Kidney epithelial cell (primary cell): ENCODE measurements around the gene ACTRT3. TPM values are rescaled to one million over a fixed set of nuclear protein-coding genes. Genes with fewer than 3 reads are reported as not detected.
A peak's percentile ranks its signal among the peaks of the same experiment; 100 is the strongest.

ENCODE experiments used
- DNase-seq: peaks from one replicate; pipeline ENCODE4 v3.0.0-alpha.2; 2010; ENCODE audit warnings: low read depth
- H3K27me3 ChIP-seq: 2 replicates; pipeline ENCODE4 v1.6.0; 2011; ENCODE audit warnings: low read length; ENCODE audit not compliant: control insufficient read depth, insufficient read depth
- H3K36me3 ChIP-seq: 2 replicates; pipeline ENCODE4 v1.5.1; 2011; ENCODE audit warnings: low read length; ENCODE audit not compliant: control insufficient read depth, insufficient read depth
- H3K4me3 ChIP-seq: 2 replicates; pipeline ENCODE4 v1.5.1; 2011; ENCODE audit warnings: low read depth, mild to moderate bottlenecking, control low read depth, low read length
- CTCF ChIP-seq: IDR thresholded peaks from 2 replicates; pipeline ENCODE4 v1.5.1; 2011; ENCODE audit warnings: mild to moderate bottlenecking, moderate library complexity, low read length, control low read depth, inconsistent platforms; ENCODE audit not compliant: insufficient read depth, poor library complexity, severe bottlenecking
- total RNA-seq: library from RNA; depleted of rRNA; stranded (reverse); fragments of >200 nt; gene quantifications from 2 replicates; pipeline ENCODE4 v1.2.3, GENCODE V29; 2015

ACTRT3 gene
- total RNA-seq, 1 donor from 2014 or later, result 3.8 TPM

- DNase-seq, result peak; percentile 50
- TF ChIP-seq CTCF, result no peak
- peak within 1 kb of the TSS; percentile 54 for H3K4me3 ChIP-seq
- H3K36me3 ChIP-seq, result no peaks in the 10 kb centered on the region
- no peaks in the 10 kb centered on the region for H3K27me3 ChIP-seq
Measured at GRCh38 chr3:169812332-169813235, 43.2 kb upstream of the ACTRT3 start, which contains the start of the genes LRRC34 and LRRIQ4. TSS of gene LRRC34 (minus strand) at chr3:169812904. CDS start at chr3:169812548, 356 bp downstream. TSS of gene LRRIQ4 (plus strand) at chr3:169812870. CDS start at chr3:169821922, 9,052 bp downstream.

DNA sequence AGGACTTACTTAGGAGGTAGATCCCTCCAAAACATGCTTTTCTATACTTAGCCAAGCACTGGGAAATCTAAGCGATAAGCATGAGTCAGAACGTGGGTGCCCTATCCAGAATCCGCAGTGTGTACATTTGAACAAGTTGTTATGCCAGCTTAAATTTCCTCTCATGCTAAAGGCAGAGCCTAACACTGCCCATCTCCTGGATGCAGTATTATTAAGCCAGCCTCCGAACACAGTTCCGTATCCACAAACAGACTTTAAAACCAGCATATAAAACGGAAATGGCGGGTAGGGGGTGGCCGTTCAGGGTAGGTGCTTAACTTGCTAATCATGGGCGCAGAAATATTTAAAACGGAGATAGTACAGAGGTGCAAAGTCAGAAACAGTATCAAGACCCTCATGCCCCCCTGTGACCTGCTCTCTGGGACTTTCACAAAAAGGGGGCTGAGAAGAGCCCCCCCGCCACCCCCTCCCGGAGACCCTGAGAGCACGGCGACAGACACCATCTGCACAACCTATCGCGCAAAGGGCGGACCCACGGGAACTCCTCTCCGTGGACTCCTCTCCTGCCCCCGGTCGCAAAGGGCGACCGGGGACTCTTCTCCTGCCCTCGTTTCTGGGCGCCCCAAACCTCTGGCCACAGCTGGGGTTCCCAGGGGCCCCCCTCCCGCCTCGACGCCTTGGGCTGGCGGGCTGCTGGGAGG is 42.4 kb upstream of the ACTRT3 start:
- H3K36me3 ChIP-seq, result no peaks in the 10 kb centered on the region
- DNase-seq, result peak; percentile 16
- H3K27me3 ChIP-seq, result no peaks in the 10 kb centered on the region
- TF ChIP-seq CTCF, result no peak
- peak overlapping the region; percentile 54 for H3K4me3 ChIP-seq

DNA sequence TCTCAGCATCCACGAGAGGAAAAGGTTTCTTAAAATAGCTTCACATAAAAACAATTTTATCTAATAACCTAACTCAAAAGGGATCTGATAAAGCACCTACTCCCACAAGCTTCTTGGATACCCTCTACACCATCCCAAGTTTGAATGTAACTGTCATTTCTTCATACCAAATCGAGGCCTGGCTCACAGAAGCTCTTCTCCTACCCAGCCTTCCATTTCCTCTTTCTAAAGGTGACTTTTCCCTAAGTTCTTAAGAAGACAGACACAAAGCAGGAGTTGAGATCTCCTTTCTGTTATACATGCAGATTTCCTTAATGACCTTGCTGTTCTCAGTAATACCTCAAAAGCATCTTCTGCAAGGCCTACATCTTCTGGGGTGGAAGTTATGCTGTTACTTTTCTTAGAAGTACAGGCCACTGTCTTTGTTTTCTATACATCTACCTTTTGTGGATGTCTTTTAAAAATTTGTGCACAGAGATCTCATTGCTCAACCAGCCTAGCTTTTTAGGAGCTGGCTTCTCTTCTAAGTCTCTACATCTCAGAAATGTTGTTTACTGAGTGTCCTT is 40.0 kb upstream of the ACTRT3 start:
- DNase-seq, result no peak
- H3K36me3 ChIP-seq, result no peaks in the 10 kb centered on the region
- no peak overlapping the region for H3K4me3 ChIP-seq
- H3K27me3 ChIP-seq, result no peaks in the 10 kb centered on the region
- TF ChIP-seq CTCF, result no peak

GRCh38 chr3:169804681-169805080 is 35.3 kb upstream of the ACTRT3 start:
- Histone ChIP-seq H3K4me3 (no peak overlapping the region), H3K36me3 (no peaks in the 10 kb centered on the region), H3K27me3 (no peaks in the 10 kb centered on the region)
- no peak for DNase-seq
- no peak for TF ChIP-seq CTCF

GRCh38 chr3:169792359-169792758 is 23.0 kb upstream of the ACTRT3 start:
- TF ChIP-seq CTCF, result no peak
- no peak for DNase-seq
- no peaks in the 10 kb centered on the region for H3K27me3 ChIP-seq
- no peak overlapping the region for H3K4me3 ChIP-seq
- H3K36me3 ChIP-seq, result peaks cover 2% of the 10 kb centered on the region
